SU-DHL-6 (cell line): ENCODE results near the gene MAPKAPK2.

Experiments
- H2AFZ ChIP-seq: fragments of 200-600 bp; sonication (generic); 2 replicates; pipeline ENCODE4 v1.6.1; 2014; ENCODE audit warnings: low read depth, mild to moderate bottlenecking, moderate library complexity, mixed read lengths, antibody characterized with exemption, low read length; ENCODE audit not compliant: severe bottlenecking
- H3F3A ChIP-seq: fragments of 200-600 bp; shearing (Covaris generic); 2 replicates; pipeline ENCODE4 v1.6.0; 2016; ENCODE audit warnings: antibody characterized with exemption, mild to moderate bottlenecking; ENCODE audit not compliant: insufficient read depth
- H3K27ac ChIP-seq: fragments of 200-600 bp; sonication (generic); 2 replicates; pipeline ENCODE4 v1.5.1; 2016; ENCODE audit warnings: low read depth, mild to moderate bottlenecking, low read length, moderate library complexity, mixed read lengths
- H3K27me3 ChIP-seq: fragments of 200-600 bp; sonication (generic), shearing (Covaris generic); 2 replicates; pipeline ENCODE4 v1.6.0; 2014; ENCODE audit warnings: mild to moderate bottlenecking, low read length
- H3K36me3 ChIP-seq: fragments of 200-600 bp; sonication (generic); 2 replicates; pipeline ENCODE4 v1.6.1; 2014; ENCODE audit warnings: mild to moderate bottlenecking, low read length, mixed read lengths
- H3K4me2 ChIP-seq: fragments of 300-600, 200-600 bp; shearing (Covaris generic), sonication (generic); 2 replicates; pipeline ENCODE4 v1.6.0; 2014; ENCODE audit warnings: low read length, low read depth, mild to moderate bottlenecking; ENCODE audit not compliant: poor library complexity, severe bottlenecking
- H3K4me3 ChIP-seq: fragments of 200-600 bp; sonication (generic); 2 replicates; pipeline ENCODE4 v1.5.1; 2014; ENCODE audit warnings: antibody characterized with exemption, low read length, mild to moderate bottlenecking, mixed read lengths; ENCODE audit not compliant: insufficient read depth, poor library complexity, severe bottlenecking
- H3K79me2 ChIP-seq: fragments of 200-600 bp; sonication (generic); 2 replicates; pipeline ENCODE4 v1.6.1; 2014; ENCODE audit warnings: mild to moderate bottlenecking, low read length, moderate library complexity; ENCODE audit not compliant: insufficient read depth
- H3K9ac ChIP-seq: fragments of 200-600 bp; sonication (generic); 2 replicates; pipeline ENCODE4 v1.7.0; 2014; ENCODE audit warnings: mild to moderate bottlenecking, low read length
- H3K9me2 ChIP-seq: fragments of 200-600 bp; sonication (generic); replicated peaks from 2 replicates; pipeline ENCODE4 v1.6.1; 2014; ENCODE audit warnings: low read length; ENCODE audit not compliant: insufficient read depth
- H3K9me3 ChIP-seq: fragments of 200-600 bp; sonication (generic); 2 replicates; pipeline ENCODE4 v1.6.1; 2014; ENCODE audit warnings: low read length, mixed read lengths; ENCODE audit not compliant: insufficient read depth
- H4K20me1 ChIP-seq: fragments of 200-600 bp; sonication (generic); 2 replicates; pipeline ENCODE4 v1.6.1; 2014; ENCODE audit warnings: low read depth, mild to moderate bottlenecking, antibody characterized with exemption, low read length, moderate library complexity, mixed read lengths
- CTCF ChIP-seq: fragments of 200-600 bp; sonication (generic); IDR thresholded peaks from one replicate; pipeline ENCODE4 v1.5.1; 2017; ENCODE audit warnings: antibody characterized with exemption, mild to moderate bottlenecking, low read length, moderate library complexity; ENCODE audit not compliant: insufficient read depth, poor library complexity, severe bottlenecking
- EZH2phosphoT487 ChIP-seq: fragments of 200-600 bp; sonication (generic), shearing (Covaris generic); conservative IDR thresholded peaks from 2 replicates; pipeline ENCODE4 v1.6.1; 2018; ENCODE audit warnings: mild to moderate bottlenecking, antibody characterized with exemption, low read length, moderate library complexity, mixed read lengths

The MAPKAPK2 gene

GRCh38 chr1:206708058-206708457, 23.4 kb downstream of the MAPKAPK2 start:
- no peaks in the 10 kb centered on the region for H3F3A ChIP-seq
- peaks cover 14% of the 10 kb centered on the region; the same call in 1 of the 2 replicates for H4K20me1 ChIP-seq
- no peaks in the 10 kb centered on the region for H3K9me3 ChIP-seq
- H3K27me3 ChIP-seq: no peaks in the 10 kb centered on the region
- H3K4me2 ChIP-seq: no peak overlapping the region
- no peaks in the 10 kb centered on the region for H3K36me3 ChIP-seq
- H2AFZ ChIP-seq: no peak overlapping the region
- H3K4me3 ChIP-seq: no peak overlapping the region
- H3K9me2 ChIP-seq: no peaks in the 10 kb centered on the region
- no peaks in the 10 kb centered on the region for H3K79me2 ChIP-seq
- H3K9ac ChIP-seq: no peak overlapping the region
- TF ChIP-seq CTCF (no peak), EZH2phosphoT487 (no peak)
- H3K27ac ChIP-seq: no peak overlapping the region

GRCh38 chr1:206708882-206709281, 24.2 kb downstream of the MAPKAPK2 start:
- Histone ChIP-seq H4K20me1 (peaks cover 12% of the 10 kb centered on the region; the same call in 1 of the 2 replicates), H3K36me3 (no peaks in the 10 kb centered on the region), H3K9ac (no peak overlapping the region), H2AFZ (no peak overlapping the region), H3F3A (no peaks in the 10 kb centered on the region), H3K9me3 (no peaks in the 10 kb centered on the region), H3K79me2 (no peaks in the 10 kb centered on the region), H3K27me3 (no peaks in the 10 kb centered on the region), H3K4me2 (no peak overlapping the region), H3K4me3 (no peak overlapping the region), H3K27ac (no peak overlapping the region), H3K9me2 (no peaks in the 10 kb centered on the region)
- no peak for TF ChIP-seq EZH2phosphoT487
- no peak for TF ChIP-seq CTCF

GRCh38 chr1:206709322-206709721, 24.6 kb downstream of the MAPKAPK2 start:
- Histone ChIP-seq H3K36me3 (no peaks in the 10 kb centered on the region), H4K20me1 (peaks cover 12% of the 10 kb centered on the region; the same call in 1 of the 2 replicates), H3K4me3 (no peak overlapping the region), H3K27me3 (no peaks in the 10 kb centered on the region), H3K4me2 (no peak overlapping the region), H2AFZ (no peak overlapping the region), H3K9ac (no peak overlapping the region), H3K9me3 (no peaks in the 10 kb centered on the region), H3F3A (no peaks in the 10 kb centered on the region), H3K27ac (no peak overlapping the region), H3K79me2 (no peaks in the 10 kb centered on the region), H3K9me2 (no peaks in the 10 kb centered on the region)
- TF ChIP-seq CTCF (no peak), EZH2phosphoT487 (no peak)
